ENCODE results near the gene SOX15. TPM values are rescaled to one million over a fixed set of nuclear protein-coding genes. Genes with fewer than 3 reads are reported as not detected.
A peak's percentile ranks its signal among the peaks of the same experiment; 100 is the strongest.

Gene SOX15
- total and polyA plus RNA-seq, 10 of the 15 experiments (the other 5 are each of a cell fraction or from before 2014, with no cell fraction given), result 0.06 to 0.53 (median 0.16) TPM; not detected in 2

DNA sequence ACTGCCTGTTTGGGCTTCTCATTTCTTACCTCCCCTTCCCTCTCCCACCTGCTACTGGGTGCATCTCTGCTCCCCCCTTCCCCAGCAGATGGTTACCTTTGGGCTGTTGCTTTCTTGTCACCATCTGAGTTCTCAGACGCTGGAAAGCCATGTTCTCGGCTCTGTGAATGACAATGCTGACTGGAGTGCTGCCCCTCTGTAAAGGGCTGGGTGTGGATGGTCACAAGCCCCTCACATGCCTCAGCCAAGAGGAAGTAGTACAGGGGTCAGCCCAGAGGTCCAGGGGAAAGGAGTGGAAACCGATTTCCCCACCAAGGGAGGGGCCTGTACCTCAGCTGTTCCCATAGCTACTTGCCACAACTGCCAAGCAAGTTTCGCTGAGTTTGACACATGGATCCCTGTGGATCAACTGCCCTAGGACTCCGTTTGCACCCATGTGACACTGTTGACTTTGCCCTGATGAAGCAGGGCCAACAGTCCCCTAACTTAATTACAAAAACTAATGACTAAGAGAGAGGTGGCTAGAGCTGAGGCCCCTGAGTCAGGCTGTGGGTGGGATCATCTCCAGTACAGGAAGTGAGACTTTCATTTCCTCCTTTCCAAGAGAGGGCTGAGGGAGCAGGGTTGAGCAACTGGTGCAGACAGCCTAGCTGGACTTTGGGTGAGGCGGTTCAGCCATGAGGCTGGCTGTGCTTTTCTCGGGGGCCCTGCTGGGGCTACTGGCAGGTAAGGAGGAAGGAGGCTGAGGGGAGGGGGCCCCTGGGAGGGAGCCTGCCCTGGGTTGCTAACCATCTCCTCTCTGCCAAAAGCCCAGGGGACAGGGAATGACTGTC is 10.7 kb downstream of the SOX15 start, which contains the start of gene CD68 (continued):
- TF ChIP-seq, protein P1, sequence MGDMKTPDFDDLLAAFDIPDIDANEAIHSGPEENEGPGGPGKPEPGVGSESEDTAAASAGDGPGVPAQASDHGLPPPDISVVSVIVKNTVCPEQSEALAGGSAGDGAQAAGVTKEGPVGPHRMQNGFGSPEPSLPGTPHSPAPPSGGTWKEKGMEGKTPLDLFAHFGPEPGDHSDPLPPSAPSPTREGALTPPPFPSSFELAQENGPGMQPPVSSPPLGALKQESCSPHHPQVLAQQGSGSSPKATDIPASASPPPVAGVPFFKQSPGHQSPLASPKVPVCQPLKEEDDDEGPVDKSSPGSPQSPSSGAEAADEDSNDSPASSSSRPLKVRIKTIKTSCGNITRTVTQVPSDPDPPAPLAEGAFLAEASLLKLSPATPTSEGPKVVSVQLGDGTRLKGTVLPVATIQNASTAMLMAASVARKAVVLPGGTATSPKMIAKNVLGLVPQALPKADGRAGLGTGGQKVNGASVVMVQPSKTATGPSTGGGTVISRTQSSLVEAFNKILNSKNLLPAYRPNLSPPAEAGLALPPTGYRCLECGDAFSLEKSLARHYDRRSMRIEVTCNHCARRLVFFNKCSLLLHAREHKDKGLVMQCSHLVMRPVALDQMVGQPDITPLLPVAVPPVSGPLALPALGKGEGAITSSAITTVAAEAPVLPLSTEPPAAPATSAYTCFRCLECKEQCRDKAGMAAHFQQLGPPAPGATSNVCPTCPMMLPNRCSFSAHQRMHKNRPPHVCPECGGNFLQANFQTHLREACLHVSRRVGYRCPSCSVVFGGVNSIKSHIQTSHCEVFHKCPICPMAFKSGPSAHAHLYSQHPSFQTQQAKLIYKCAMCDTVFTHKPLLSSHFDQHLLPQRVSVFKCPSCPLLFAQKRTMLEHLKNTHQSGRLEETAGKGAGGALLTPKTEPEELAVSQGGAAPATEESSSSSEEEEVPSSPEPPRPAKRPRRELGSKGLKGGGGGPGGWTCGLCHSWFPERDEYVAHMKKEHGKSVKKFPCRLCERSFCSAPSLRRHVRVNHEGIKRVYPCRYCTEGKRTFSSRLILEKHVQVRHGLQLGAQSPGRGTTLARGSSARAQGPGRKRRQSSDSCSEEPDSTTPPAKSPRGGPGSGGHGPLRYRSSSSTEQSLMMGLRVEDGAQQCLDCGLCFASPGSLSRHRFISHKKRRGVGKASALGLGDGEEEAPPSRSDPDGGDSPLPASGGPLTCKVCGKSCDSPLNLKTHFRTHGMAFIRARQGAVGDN (IDR thresholded peaks at IDR 0.05), result 0 out of 2 replicates have a peak, but pooled peaks have one; percentile 58
- TF ChIP-seq NFYB (IDR thresholded peaks at IDR 0.05; ENCODE audit: insufficient read depth, low read depth, low read length), result no peak
- TF ChIP-seq BHLHE40 (IDR thresholded peaks at IDR 0.05; ENCODE audit: borderline replicate concordance in 1 of 2, low read depth in 2 of 2, low read length in 1 of 2), result no peak; a peak in 2 of 4 replicates
- TF ChIP-seq SP1 (IDR thresholded peaks at IDR 0.05; ENCODE audit: low read depth, low read length), result no peak
- no peak for TF ChIP-seq MAX (IDR thresholded peaks at IDR 0.05; ENCODE audit: low read depth, low read length)
- TF ChIP-seq ESRRA (IDR thresholded peaks at IDR 0.05; ENCODE audit: low read length), result peak; percentile 74; the same call in 1 of the 2 replicates
- peak; percentile 88 for TF ChIP-seq DPF2 (IDR thresholded peaks at IDR 0.05)
- TF ChIP-seq EP300 (IDR thresholded peaks at IDR 0.05; ENCODE audit: borderline replicate concordance in 1 of 2, control insufficient read depth in 1 of 2, low read depth in 2 of 2, low read length in 2 of 2), result peak; percentile 26 to 48; a peak in 1 of 4 replicates
- peak; percentile 78 for TF ChIP-seq MTA2 (IDR thresholded peaks at IDR 0.05; ENCODE audit: low read depth)
- 0 out of 2 replicates have a peak, but pooled peaks have one; percentile 55 for TF ChIP-seq ZNF207 (IDR thresholded peaks at IDR 0.05; ENCODE audit: borderline replicate concordance)
- TF ChIP-seq IKZF2 (IDR thresholded peaks at IDR 0.05), result peak; percentile 68 to 76; a peak in 3 of 4 replicates
- peak; percentile 83 for TF ChIP-seq POLR2A (IDR thresholded peaks at IDR 0.05; ENCODE audit: low read depth, low read length)
- TF ChIP-seq, protein P2, sequence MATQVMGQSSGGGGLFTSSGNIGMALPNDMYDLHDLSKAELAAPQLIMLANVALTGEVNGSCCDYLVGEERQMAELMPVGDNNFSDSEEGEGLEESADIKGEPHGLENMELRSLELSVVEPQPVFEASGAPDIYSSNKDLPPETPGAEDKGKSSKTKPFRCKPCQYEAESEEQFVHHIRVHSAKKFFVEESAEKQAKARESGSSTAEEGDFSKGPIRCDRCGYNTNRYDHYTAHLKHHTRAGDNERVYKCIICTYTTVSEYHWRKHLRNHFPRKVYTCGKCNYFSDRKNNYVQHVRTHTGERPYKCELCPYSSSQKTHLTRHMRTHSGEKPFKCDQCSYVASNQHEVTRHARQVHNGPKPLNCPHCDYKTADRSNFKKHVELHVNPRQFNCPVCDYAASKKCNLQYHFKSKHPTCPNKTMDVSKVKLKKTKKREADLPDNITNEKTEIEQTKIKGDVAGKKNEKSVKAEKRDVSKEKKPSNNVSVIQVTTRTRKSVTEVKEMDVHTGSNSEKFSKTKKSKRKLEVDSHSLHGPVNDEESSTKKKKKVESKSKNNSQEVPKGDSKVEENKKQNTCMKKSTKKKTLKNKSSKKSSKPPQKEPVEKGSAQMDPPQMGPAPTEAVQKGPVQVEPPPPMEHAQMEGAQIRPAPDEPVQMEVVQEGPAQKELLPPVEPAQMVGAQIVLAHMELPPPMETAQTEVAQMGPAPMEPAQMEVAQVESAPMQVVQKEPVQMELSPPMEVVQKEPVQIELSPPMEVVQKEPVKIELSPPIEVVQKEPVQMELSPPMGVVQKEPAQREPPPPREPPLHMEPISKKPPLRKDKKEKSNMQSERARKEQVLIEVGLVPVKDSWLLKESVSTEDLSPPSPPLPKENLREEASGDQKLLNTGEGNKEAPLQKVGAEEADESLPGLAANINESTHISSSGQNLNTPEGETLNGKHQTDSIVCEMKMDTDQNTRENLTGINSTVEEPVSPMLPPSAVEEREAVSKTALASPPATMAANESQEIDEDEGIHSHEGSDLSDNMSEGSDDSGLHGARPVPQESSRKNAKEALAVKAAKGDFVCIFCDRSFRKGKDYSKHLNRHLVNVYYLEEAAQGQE (IDR thresholded peaks at IDR 0.05; ENCODE audit: low read depth, low read length), result no peak
- TF ChIP-seq JUND (IDR thresholded peaks at IDR 0.05; ENCODE audit: low read depth, low read length), result no peak
- no peak for TF ChIP-seq SUPT20H (IDR thresholded peaks at IDR 0.05; ENCODE audit: borderline replicate concordance, control insufficient read depth, low read depth, low read length)
- TF ChIP-seq STAT3 (IDR thresholded peaks at IDR 0.05; ENCODE audit: low read depth, low read length), result no peak
- TF ChIP-seq HDAC2 (IDR thresholded peaks at IDR 0.05), result no peak
